Mesothelial cell of epicardium (in vitro differentiated cells): Measurements from ENCODE around the gene FAM72A. TPM values are rescaled to one million over a fixed set of nuclear protein-coding genes. Genes with fewer than 3 reads are reported as not detected.
"Not testable (repeated sequence)": the region's sequence is repeated elsewhere in the genome, so short reads cannot be mapped to it uniquely, and the experiment has no call there.

Experiments used
- DNase-seq, 2 experiments: peaks; one replicate each; pipeline ENCODE4 v3.0.0; 2021; ENCODE audit warnings: low spot score in 2 of 2; ENCODE audit not compliant: unreplicated experiment in 2 of 2
- H3K27ac Mint-ChIP-seq: 2 replicates; pipeline ENCODE4 v1.8.0; 2021; ENCODE audit warnings: mixed read lengths
- H3K27me3 Mint-ChIP-seq: 2 replicates; pipeline ENCODE4 v1.8.0; 2021; ENCODE audit warnings: low read depth, mixed read lengths
- H3K36me3 Mint-ChIP-seq: 2 replicates; pipeline ENCODE4 v1.8.0; 2021; ENCODE audit warnings: mixed read lengths
- H3K4me1 Mint-ChIP-seq: 2 replicates; pipeline ENCODE4 v1.8.0; 2021; ENCODE audit warnings: mixed read lengths
- H3K4me3 Mint-ChIP-seq: 2 replicates; pipeline ENCODE4 v1.8.0; 2021; ENCODE audit warnings: mild to moderate bottlenecking, moderate library complexity, mixed read lengths
- H3K9me3 Mint-ChIP-seq: 2 replicates; pipeline ENCODE4 v1.8.0; 2021; ENCODE audit warnings: mixed read lengths
- total RNA-seq: library from RNA; stranded (reverse); gene quantifications from 3 replicates; pipeline ENCODE4 v1.2.1, GENCODE V29; 2021

Gene FAM72A
- total RNA-seq, 1 donor from 2014 or later, result 2.0 TPM

- not testable (repeated sequence) for DNase-seq, H3K4me1 Mint-ChIP-seq, H3K36me3 Mint-ChIP-seq, H3K4me3 Mint-ChIP-seq, H3K27ac Mint-ChIP-seq, H3K27me3 Mint-ChIP-seq, H3K9me3 Mint-ChIP-seq
Measured at GRCh38 chr1:206224190-206224776, 21.6 kb upstream of the FAM72A start.

GRCh38 chr1:206221585-206221984, 18.9 kb upstream of the FAM72A start:
- not testable (repeated sequence) for H3K36me3 Mint-ChIP-seq, DNase-seq, H3K4me3 Mint-ChIP-seq, H3K9me3 Mint-ChIP-seq, H3K4me1 Mint-ChIP-seq, H3K27me3 Mint-ChIP-seq, H3K27ac Mint-ChIP-seq

DNA sequence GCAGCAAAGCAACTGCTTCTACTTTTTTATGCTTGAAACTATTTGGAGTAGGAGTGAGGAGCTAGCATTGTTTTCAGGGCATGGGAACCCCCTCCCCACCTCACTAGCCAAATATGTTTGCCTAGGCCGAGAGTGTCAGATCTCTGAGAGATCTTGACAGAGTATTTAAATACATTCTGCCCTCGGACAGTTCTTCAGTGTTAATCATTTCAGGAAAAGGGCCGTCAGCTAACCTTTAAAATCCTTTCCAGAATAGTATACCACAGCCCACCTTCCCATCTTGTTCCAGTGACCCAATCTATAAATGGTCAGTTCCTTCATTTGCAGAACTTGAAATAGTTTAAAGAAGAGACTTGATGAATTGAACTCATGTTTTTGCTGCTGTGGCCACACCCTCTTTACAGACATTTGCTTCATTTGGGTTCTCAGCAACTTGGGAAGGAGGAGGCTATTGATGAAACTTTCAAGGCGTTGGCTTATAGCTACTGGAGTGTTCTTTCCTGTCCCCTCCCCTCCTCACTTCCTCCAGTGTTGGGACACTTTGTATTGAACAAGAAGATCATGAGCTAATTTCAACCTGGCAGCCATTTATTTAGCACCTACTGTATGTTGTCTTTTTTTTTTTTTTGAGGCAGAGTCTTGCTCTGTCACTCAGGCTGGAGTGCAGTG, 17.8 kb upstream of the FAM72A start:
- not testable (repeated sequence) for H3K4me1 Mint-ChIP-seq, H3K27me3 Mint-ChIP-seq, H3K9me3 Mint-ChIP-seq, H3K36me3 Mint-ChIP-seq, DNase-seq, H3K4me3 Mint-ChIP-seq
- peak overlapping the region; percentile 83 for H3K27ac Mint-ChIP-seq

DNA sequence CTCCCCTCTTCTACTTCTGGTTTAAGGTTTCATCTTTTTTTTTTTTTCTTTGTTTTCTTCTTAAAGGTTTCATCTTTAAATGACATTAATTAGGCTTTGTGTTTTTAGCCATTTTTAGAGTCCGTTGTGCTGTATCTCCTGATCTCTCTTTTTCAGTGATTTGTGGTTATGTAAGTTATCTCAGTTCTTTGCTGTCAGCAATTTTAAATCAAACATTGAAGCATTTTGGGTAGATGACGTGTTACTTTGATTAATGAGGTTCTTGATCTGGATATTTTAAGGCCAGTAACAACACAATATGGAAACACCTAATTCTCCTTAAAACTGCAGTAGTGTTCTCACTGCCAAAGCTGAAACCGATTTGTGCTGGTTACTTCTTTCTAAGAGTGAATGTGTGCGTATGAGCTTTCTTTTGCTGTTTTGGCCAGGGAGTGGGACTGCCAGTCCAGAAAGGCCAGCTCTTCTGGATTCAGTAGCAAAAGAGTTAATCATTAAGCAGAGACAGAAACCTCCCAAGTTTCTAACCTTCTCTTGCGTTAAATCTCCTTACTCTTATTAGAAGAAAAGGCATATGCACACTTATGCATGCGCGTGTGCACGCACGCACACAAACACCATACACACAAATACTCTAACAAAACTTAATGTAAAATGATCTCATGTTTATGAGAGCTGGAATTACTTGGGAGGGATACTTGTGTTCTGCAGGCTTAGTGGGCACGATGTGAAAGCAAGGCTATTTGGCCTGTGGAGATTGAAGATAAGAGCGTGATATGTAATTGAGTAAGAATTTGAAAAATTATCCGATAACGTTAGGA, 17.1 kb upstream of the FAM72A start:
- H3K9me3 Mint-ChIP-seq, H3K27me3 Mint-ChIP-seq, H3K36me3 Mint-ChIP-seq, DNase-seq, H3K4me1 Mint-ChIP-seq, H3K4me3 Mint-ChIP-seq: not testable (repeated sequence)
- H3K27ac Mint-ChIP-seq, result peak overlapping the region; percentile 83

DNA sequence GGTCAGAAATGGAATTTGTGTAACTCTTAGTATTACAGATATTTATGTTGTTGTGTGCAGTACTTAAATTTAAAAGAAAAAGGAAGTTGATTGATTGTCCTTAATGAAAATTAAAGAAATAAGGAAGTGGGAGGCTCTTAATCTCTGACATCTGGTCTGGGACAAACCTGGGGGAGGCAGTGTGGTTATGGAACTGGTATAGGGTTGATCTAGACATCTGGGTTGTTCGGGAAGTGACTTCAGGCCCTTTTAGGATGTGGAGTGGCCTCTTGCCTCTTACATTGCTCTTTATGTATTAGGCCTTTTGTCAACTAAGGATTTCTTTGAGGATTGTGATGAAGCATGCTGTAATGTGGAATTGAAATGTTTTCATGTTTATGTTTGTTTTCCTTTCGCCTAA, 16.1 kb upstream of the FAM72A start:
- H3K4me1 Mint-ChIP-seq, H3K27ac Mint-ChIP-seq, H3K4me3 Mint-ChIP-seq, H3K9me3 Mint-ChIP-seq, H3K36me3 Mint-ChIP-seq, H3K27me3 Mint-ChIP-seq, DNase-seq: not testable (repeated sequence)

DNA sequence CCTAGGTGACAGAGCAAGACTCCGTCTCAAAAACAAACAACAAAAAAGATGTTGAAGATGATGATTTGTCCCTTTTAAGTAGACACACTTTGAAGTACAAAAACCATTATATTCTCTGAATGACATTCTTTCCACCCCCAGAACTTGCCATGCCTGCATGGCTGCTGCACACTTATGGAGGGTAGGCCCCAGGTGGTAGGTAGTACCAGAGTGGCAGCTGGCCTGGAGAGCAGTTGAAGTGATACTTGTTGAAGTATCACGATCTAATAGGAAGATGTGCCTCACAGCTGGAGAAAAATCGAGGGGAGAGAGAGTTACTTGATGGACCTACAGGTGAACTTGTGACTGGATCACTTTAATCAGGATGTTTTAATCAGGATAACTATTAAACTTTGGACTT, 15.6 kb upstream of the FAM72A start:
- not testable (repeated sequence) for H3K36me3 Mint-ChIP-seq, H3K27me3 Mint-ChIP-seq, DNase-seq, H3K4me1 Mint-ChIP-seq, H3K9me3 Mint-ChIP-seq, H3K27ac Mint-ChIP-seq, H3K4me3 Mint-ChIP-seq

GRCh38 chr1:206215600-206216392, 13.2 kb upstream of the FAM72A start:
- not testable (repeated sequence) for H3K4me1 Mint-ChIP-seq, H3K27ac Mint-ChIP-seq, H3K9me3 Mint-ChIP-seq

DNA sequence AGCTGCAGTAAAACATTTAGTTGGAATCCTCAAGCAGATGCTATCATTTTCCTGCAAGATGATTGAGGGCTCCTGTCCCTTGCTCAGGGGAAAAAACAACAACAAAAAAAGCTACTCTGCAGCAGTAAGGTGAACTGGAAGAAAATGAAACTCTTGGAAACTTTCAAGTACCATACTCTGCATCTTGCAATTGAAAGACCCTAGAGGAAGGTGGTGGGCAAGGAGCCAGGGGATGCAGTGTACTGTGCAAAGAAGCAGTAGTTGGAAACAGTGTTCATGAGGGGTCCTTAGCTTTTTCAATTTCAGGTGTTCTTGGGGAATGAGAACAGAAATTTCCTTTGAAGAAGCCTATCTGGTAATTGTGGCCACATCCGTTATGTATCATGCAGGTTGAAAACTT, 8.2 kb upstream of the FAM72A start:
- not testable (repeated sequence) for H3K4me3 Mint-ChIP-seq, H3K36me3 Mint-ChIP-seq, DNase-seq, H3K27me3 Mint-ChIP-seq, H3K9me3 Mint-ChIP-seq, H3K27ac Mint-ChIP-seq, H3K4me1 Mint-ChIP-seq

More at GRCh38 chr1:206215600-206216392, 13.2 kb upstream of the FAM72A start:
- not testable (repeated sequence) for H3K36me3 Mint-ChIP-seq, H3K27me3 Mint-ChIP-seq, DNase-seq, H3K4me3 Mint-ChIP-seq

GRCh38 chr1:206205569-206205968, 2.9 kb upstream of the FAM72A start:
- DNase-seq, result peak; percentile 17 to 39
- not testable (repeated sequence) for H3K4me3 Mint-ChIP-seq, H3K27ac Mint-ChIP-seq, H3K9me3 Mint-ChIP-seq, H3K27me3 Mint-ChIP-seq, H3K4me1 Mint-ChIP-seq, H3K36me3 Mint-ChIP-seq

DNA sequence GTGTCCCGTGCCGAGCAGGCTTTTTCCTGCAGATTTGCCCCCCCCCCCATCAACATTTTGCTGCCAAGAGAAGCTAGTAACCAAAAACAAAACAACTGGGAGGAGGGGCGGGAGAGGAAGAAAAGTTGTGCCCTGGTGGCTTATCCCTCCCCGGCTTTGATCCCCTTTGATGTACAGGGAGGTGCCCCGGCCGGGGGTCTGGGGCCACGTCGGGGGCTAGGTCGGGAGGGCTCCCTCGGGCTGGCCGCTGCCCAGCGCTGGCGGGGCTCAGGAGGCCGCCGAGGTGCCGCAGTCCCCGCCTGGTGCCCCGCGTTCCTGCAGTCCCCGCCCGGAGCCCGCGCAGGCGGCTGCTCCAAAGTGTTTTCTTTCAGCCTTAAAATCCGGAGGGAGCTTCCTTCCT, 2.2 kb upstream of the FAM72A start:
- not testable (repeated sequence) for H3K36me3 Mint-ChIP-seq, H3K27me3 Mint-ChIP-seq, H3K4me1 Mint-ChIP-seq, H3K9me3 Mint-ChIP-seq
- peak overlapping the region; percentile 84 for H3K27ac Mint-ChIP-seq
- H3K4me3 Mint-ChIP-seq, result peak overlapping the region; percentile 75
- DNase-seq, result peak in 1 of 2 experiments; percentile 34

DNA sequence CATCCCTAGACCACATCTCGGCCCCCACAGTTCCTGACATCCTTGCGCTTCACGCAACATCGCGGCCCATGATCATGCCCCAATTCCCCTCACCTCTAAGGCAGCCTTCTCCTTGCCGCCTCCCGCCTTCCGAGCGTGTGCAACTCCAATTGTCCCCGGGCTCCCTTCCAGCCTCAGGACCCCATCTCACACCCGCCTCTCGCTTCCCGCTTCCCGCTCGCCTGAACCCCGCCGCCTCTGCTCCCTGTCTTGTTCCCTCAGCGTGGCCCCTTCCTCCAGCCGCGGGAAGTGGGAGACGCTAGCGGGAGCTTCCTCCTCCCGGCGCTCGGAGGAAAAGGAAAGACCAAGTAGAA, 1.5 kb upstream of the FAM72A start:
- peak overlapping the region; percentile 75 for H3K4me3 Mint-ChIP-seq
- DNase-seq, result peak in 1 of 2 experiments; percentile 37
- H3K4me1 Mint-ChIP-seq, H3K27ac Mint-ChIP-seq, H3K9me3 Mint-ChIP-seq, H3K27me3 Mint-ChIP-seq, H3K36me3 Mint-ChIP-seq: not testable (repeated sequence)

DNA sequence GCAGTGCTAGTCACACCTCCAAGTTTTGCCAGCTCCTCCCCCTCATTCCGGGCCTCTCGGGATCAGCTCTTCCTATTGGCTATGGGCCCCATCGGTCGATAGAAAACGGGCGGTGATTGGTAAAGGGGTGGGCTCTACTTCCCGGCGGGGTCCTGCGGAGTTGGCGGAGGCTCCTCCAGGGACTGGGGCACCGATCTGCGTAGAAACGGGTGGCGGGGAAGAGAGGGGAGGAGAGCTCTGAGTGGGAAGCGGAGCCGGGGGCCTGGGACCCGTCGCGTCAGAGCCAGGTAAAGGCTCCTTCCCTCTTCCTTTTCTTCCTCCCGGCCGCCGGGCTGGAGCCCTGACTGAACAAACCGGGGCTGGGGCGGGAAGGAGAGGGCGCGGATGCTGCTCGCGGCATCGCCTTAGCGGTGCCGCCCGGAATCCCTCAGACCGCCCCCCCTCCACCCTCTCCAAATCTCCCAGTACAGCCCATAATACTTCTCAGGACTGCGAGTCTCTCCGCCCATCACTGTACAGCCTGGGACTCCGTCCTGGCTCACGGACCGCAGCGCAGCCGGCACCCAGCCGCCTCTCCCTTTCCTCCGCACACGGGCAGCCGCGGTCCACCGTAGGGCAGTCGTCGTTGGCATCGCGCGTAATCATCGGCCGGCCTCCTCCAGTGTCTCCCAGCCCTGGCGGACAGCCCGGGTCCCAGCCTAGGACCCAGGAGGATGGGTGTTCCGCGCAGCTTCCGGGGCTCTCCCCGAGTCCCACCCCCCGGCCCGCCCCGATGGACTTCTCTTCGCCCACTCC, 922 bp upstream of the FAM72A start, which contains the start of gene SRGAP2:
Gene SRGAP2 (plus strand): TSS at position 178 of the 795 bp plus-strand sequence. CDS start 2,430 bp downstream, outside the sequence.
- H3K27ac Mint-ChIP-seq, result peak within 1 kb of the TSS; percentile 83
- not testable (repeated sequence) for H3K27me3 Mint-ChIP-seq

More for the DNA sequence above, 922 bp upstream of the FAM72A start, which contains the start of gene SRGAP2:
- H3K4me1 Mint-ChIP-seq, H3K36me3 Mint-ChIP-seq, H3K9me3 Mint-ChIP-seq: not testable (repeated sequence)
- H3K4me3 Mint-ChIP-seq, result peak within 1 kb of the TSS; percentile 76
- DNase-seq, result peak; percentile 19 to 72
